ENCODE data around the gene XPR1. TPM values are rescaled to one million over a fixed set of nuclear protein-coding genes. Genes with fewer than 3 reads are reported as not detected.
A peak's percentile ranks its signal among the peaks of the same experiment; 100 is the strongest.
"Not testable (repeated sequence)": the region's sequence is repeated elsewhere in the genome, so short reads cannot be mapped to it uniquely, and the experiment has no call there.

XPR1 gene
- total RNA-seq, 6 experiments from 2014 or later = 25.0 to 44.7 (median 34.0) TPM

DNA sequence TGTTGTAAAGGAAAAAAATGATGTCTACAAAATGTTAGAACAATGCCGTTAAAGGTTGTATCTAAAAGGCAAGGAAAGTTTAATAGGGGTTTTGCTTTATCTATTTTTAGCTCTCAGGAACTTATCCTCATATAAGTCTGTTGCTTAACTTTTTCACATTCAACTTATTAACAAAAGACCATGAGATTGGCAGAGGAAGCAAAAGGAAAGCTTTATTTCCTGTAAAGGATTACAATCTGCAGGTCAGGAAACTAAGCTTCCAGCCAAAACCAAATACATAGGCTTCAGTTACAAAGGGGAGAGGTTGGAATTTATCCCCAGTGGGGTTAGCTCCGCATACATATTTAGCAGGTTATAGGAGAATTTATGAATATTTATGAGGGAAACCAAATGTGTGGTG, 222.2 kb downstream of the XPR1 start:
- no peaks in the 10 kb centered on the region for H3K27me3 Mint-ChIP-seq (ENCODE audit: insufficient read depth)
- no peaks in the 10 kb centered on the region for H3K36me3 Mint-ChIP-seq (ENCODE audit: low read depth)
- H3K9me3 Mint-ChIP-seq = no peaks in the 10 kb centered on the region
- no peak overlapping the region for H3K4me3 Mint-ChIP-seq
- H3K27ac Mint-ChIP-seq = no peak overlapping the region
- H3K4me1 Mint-ChIP-seq (ENCODE audit: low read depth) = peaks cover 24% of the 10 kb centered on the region
- TF ChIP-seq, protein P1, sequence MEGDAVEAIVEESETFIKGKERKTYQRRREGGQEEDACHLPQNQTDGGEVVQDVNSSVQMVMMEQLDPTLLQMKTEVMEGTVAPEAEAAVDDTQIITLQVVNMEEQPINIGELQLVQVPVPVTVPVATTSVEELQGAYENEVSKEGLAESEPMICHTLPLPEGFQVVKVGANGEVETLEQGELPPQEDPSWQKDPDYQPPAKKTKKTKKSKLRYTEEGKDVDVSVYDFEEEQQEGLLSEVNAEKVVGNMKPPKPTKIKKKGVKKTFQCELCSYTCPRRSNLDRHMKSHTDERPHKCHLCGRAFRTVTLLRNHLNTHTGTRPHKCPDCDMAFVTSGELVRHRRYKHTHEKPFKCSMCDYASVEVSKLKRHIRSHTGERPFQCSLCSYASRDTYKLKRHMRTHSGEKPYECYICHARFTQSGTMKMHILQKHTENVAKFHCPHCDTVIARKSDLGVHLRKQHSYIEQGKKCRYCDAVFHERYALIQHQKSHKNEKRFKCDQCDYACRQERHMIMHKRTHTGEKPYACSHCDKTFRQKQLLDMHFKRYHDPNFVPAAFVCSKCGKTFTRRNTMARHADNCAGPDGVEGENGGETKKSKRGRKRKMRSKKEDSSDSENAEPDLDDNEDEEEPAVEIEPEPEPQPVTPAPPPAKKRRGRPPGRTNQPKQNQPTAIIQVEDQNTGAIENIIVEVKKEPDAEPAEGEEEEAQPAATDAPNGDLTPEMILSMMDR (IDR thresholded peaks at IDR 0.05) = no peak
- no peak for DNase-seq

DNA sequence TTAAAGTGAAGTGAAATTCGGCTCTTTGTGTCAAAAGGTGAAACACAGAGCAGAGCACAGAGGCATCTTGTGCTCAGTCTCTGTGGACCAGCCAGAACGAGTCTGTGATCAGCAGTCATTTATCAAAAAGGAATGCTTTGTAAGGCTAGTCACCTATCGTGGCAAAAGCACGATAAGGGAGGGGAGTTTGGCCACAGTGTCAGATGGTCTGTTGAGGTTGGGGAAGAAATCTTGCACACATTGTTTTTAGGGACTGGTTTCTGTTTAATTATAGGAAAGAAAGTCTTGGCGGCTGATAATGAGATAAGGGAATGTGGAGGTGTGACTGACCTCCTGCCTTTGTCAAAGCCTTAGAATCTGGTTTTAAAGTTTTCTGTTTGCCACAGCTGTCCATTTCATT, 222.6 kb downstream of the XPR1 start:
- Mint-ChIP-seq H3K4me3 (no peak overlapping the region), H3K27ac (no peak overlapping the region)
- DNase-seq = no peak

DNA sequence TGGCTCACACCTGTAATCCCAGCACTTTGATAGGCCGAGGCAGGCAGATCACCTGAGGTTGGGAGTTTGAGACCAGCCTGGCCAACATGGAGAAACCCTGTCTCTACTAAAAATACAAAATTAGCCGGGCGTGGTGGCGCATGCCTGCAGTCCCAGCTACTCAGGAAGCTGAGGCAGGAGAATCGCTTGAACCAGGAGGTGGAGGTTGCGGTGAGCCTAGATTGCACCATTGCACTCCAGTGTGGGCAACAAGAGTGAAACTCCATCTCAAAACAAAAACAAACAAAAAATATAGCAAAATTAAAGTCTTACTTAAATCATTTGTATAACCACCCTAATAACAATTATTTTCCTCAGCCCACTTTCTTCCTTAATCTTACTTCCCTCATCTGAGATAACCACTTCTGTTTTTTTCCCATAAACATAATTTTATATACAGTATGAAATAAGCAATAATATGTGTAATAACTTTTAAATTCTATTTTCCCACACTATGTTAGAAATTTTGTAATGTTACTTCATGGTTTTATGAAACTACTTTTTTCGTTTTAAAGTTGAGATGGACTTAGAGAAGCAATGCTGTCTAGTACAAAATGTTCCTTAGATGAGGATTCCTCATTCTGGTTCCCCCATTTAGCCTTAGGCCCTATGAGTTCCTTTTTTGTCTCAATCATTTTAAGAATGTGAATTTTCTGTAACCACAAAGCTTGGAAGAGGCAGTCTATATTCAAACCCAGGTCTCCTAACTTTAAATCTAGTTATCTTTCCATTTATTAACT, 226.3 kb downstream of the XPR1 start:
- H3K4me3 Mint-ChIP-seq, H3K27ac Mint-ChIP-seq: not testable (repeated sequence)
- H3K4me1 Mint-ChIP-seq (ENCODE audit: low read depth) = peaks cover 56% of the 10 kb centered on the region

More for the DNA sequence above, 222.6 kb downstream of the XPR1 start:
- no peaks in the 10 kb centered on the region for H3K9me3 Mint-ChIP-seq
- H3K4me1 Mint-ChIP-seq (ENCODE audit: low read depth) = peaks cover 29% of the 10 kb centered on the region
- H3K36me3 Mint-ChIP-seq (ENCODE audit: low read depth) = no peaks in the 10 kb centered on the region
- TF ChIP-seq, protein P1 (IDR thresholded peaks at IDR 0.05) = no peak
- H3K27me3 Mint-ChIP-seq (ENCODE audit: insufficient read depth) = no peaks in the 10 kb centered on the region

DNA sequence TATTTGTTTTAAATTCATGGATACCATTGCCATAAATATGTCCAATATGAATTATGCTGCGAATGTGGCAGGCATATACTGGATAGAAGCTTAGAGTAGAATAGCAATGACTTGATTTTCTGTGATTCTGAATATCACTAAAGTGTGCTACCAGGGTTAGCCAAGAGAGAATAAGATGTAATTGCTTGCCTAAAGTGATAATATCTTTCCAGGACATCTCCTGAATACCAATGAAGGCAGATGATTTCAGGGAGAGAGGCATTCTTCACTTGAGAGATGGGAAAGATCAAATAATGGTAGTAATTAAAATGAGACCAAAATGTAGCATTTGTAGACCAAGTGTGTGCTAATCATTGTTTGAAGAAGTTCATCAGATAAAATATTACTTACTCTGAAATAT, 227.5 kb downstream of the XPR1 start:
- H3K4me1 Mint-ChIP-seq (ENCODE audit: low read depth) = peaks cover 46% of the 10 kb centered on the region
- no peaks in the 10 kb centered on the region for H3K9me3 Mint-ChIP-seq
- no peaks in the 10 kb centered on the region for H3K27me3 Mint-ChIP-seq (ENCODE audit: insufficient read depth)
- no peak overlapping the region for H3K27ac Mint-ChIP-seq
- no peaks in the 10 kb centered on the region for H3K36me3 Mint-ChIP-seq (ENCODE audit: low read depth)
- TF ChIP-seq, protein P1 (IDR thresholded peaks at IDR 0.05) = no peak
- DNase-seq = no peak
- H3K4me3 Mint-ChIP-seq = no peak overlapping the region

More for the DNA sequence above, 226.3 kb downstream of the XPR1 start:
- not testable (repeated sequence) for H3K36me3 Mint-ChIP-seq (ENCODE audit: low read depth); H3K27me3 Mint-ChIP-seq (ENCODE audit: insufficient read depth); H3K9me3 Mint-ChIP-seq
- peak; percentile 15 for DNase-seq

DNA sequence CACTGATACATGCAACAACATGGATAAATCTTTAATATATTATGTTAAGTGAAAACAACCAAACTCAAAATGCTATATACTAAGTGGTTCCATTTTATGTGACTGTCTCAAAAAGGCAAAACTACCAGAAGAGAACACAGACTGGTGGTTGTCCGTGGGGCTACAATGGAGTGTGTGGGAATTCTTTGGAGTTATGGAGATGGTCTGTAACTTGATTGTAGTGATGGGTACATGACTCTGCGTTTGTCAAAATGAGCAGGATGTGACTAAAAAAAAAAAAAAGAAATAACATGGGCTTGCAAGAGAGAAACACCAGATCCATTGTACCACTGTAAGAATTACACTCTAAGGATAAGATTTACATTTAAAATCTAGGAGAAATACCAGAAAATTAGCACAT, 228.7 kb downstream of the XPR1 start:
- TF ChIP-seq, protein P1 (IDR thresholded peaks at IDR 0.05) = no peak
- Mint-ChIP-seq H3K27me3 (ENCODE audit: insufficient read depth) (no peaks in the 10 kb centered on the region), H3K27ac (no peak overlapping the region), H3K4me1 (ENCODE audit: low read depth) (peaks cover 45% of the 10 kb centered on the region), H3K9me3 (no peaks in the 10 kb centered on the region), H3K4me3 (no peak overlapping the region), H3K36me3 (ENCODE audit: low read depth) (no peaks in the 10 kb centered on the region)
- DNase-seq = no peak

DNA sequence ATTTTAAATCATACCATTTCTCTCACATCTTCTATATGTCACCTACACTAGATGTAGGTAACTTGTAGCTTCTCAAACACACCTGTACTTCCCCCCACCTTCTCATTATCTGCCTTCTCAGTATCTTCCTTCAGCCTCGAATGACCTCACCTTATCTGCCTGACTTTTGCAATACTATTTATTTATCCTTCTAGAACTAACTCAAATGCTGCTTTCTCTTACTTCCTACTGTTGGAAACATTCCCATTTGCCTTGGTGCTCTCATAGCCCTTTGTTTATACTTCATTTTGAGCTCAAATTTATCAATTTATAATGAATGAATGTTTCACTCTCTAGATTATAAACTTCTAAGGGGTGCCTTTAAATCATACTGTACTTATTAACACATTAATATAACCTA, 230.5 kb downstream of the XPR1 start:
- Mint-ChIP-seq H3K4me3 (no peak overlapping the region), H3K9me3 (no peaks in the 10 kb centered on the region), H3K36me3 (ENCODE audit: low read depth) (no peaks in the 10 kb centered on the region), H3K27ac (no peak overlapping the region; the same call in 1 of the 2 replicates), H3K4me1 (ENCODE audit: low read depth) (peaks cover 45% of the 10 kb centered on the region), H3K27me3 (ENCODE audit: insufficient read depth) (no peaks in the 10 kb centered on the region)
- TF ChIP-seq, protein P1 (IDR thresholded peaks at IDR 0.05) = no peak
- no peak for DNase-seq

Data from HFFc6 (cell line).